GM23338 (cell line): ENCODE measurements around the gene CDK5RAP2.

Source experiments
- CTCF ChIP-seq, 2 experiments: fragments of 200-600 bp in 1 of 2; sonication (generic) in 1 of 2; conservative IDR thresholded peaks; 2 replicates each; pipeline versions ENCODE4 v1.5.1 to v1.6.1; 2016 to 2017; ENCODE audit warnings: antibody characterized with exemption in 2 of 2, low read depth in 2 of 2, mild to moderate bottlenecking in 2 of 2, moderate library complexity in 1 of 2
- EZH2 ChIP-seq: fragments of 200-600 bp; sonication (generic); IDR thresholded peaks from one replicate; pipeline ENCODE4 v1.8.0; 2017; ENCODE audit warnings: antibody characterized with exemption, mild to moderate bottlenecking, low read depth; ENCODE audit not compliant: unreplicated experiment
- ZNF331 ChIP-seq: fragments of 250-450 bp; sonication (Bioruptor Pico); IDR thresholded peaks from 2 replicates; pipeline ENCODE4 v1.5.0; 2020; ENCODE audit warnings: low read depth, mild to moderate bottlenecking, moderate library complexity

GRCh38 chr9:120524863-120525262 is 55.1 kb downstream of the CDK5RAP2 start:
- TF ChIP-seq EZH2 (no peak), CTCF (conservative IDR thresholded peaks at IDR 0.05; ENCODE audit: low read depth in 2 of 2) (no peak), ZNF331 (CRISPR knock-in tag) (no peak)
